Neural cell (in vitro differentiated cells): ENCODE measurements around the gene PARK7.

Experiments
- EP300 ChIP-seq: fragments of 450-650 bp; conservative IDR thresholded peaks from 2 replicates; pipeline ENCODE4 v1.6.1; 2014; ENCODE audit warnings: antibody characterized with exemption, mild to moderate bottlenecking, moderate library complexity; ENCODE audit not compliant: poor library complexity, severe bottlenecking
- EZH2 ChIP-seq: fragments of 200-600, 300-800 bp; shearing (Covaris generic), sonication (generic); IDR thresholded peaks from 2 replicates; pipeline ENCODE4 v1.6.1; 2014; ENCODE audit warnings: antibody characterized with exemption, low read length, borderline replicate concordance, mild to moderate bottlenecking; ENCODE audit not compliant: insufficient read depth, poor library complexity, severe bottlenecking
- MXI1 ChIP-seq: fragments of 450-650 bp; conservative IDR thresholded peaks from 2 replicates; pipeline ENCODE4 v1.6.1; 2014; ENCODE audit warnings: antibody characterized with exemption, mild to moderate bottlenecking; ENCODE audit not compliant: poor library complexity, severe bottlenecking
- POLR2AphosphoS5 ChIP-seq: IDR thresholded peaks from 2 replicates; pipeline ENCODE4 v1.6.1; 2012
- RAD21 ChIP-seq: fragments of 450-650 bp; conservative IDR thresholded peaks from 2 replicates; pipeline ENCODE4 v1.6.1; 2014; ENCODE audit warnings: antibody characterized with exemption, mild to moderate bottlenecking, moderate library complexity
- SMC3 ChIP-seq: fragments of 450-650 bp; conservative IDR thresholded peaks from 2 replicates; pipeline ENCODE4 v1.6.1; 2014; ENCODE audit warnings: antibody characterized with exemption, mild to moderate bottlenecking, moderate library complexity; ENCODE audit not compliant: poor library complexity
- TAF1 ChIP-seq: IDR thresholded peaks from 2 replicates; pipeline ENCODE4 v1.6.1; 2012; ENCODE audit warnings: low read depth
- TF ChIP-seq, protein P1 (sequence below): fragments of 450-650 bp; IDR thresholded peaks from 2 replicates; pipeline ENCODE4 v1.5.1; 2014; ENCODE audit warnings: antibody characterized with exemption, mild to moderate bottlenecking, moderate library complexity; ENCODE audit not compliant: poor library complexity, severe bottlenecking
- TF ChIP-seq, protein P2 (sequence below): IDR thresholded peaks from 2 replicates; pipeline ENCODE4 v1.6.1; 2012; ENCODE audit warnings: borderline replicate concordance

DNA sequence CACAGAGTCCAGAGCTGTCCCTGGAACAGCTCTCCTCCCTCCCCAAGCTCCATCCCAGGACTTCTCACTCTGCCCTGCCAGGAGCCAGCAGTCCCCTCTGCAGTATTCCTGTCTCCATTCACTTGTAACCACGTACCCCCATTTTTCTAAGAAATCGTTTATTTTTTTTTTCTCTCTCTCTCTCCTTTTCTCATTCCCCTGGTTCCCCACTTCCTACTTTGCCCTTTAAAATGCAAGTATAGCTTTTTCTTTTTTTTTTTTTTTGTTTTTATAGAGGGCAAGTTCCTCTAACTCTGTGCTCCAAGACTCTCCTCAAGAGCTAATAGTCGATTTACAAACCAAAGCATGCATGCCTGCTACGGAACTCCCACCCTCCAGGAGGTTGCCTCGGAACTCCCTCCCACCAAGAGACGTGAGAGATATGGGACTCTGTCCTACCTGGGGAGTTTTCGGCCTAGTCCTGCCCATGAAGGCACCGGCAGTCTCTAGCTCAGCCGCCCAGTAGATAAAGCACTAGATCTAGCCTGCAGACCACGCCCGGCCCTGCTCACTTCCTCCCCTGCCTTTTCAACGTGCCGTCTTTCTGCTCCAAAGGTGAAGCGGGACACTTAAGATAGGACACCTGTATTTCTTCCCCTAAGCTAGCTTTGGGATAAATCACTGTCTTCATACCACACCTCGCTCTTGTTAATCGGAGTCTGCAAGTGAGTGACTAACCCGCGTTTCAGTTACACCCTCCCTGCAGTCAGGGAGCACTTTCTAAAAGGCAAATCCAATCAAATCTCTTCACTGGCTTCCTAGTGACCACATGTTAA, 48.6 kb upstream of the PARK7 start:
- TF ChIP-seq RAD21, result no peak
- TF ChIP-seq, protein P1, sequence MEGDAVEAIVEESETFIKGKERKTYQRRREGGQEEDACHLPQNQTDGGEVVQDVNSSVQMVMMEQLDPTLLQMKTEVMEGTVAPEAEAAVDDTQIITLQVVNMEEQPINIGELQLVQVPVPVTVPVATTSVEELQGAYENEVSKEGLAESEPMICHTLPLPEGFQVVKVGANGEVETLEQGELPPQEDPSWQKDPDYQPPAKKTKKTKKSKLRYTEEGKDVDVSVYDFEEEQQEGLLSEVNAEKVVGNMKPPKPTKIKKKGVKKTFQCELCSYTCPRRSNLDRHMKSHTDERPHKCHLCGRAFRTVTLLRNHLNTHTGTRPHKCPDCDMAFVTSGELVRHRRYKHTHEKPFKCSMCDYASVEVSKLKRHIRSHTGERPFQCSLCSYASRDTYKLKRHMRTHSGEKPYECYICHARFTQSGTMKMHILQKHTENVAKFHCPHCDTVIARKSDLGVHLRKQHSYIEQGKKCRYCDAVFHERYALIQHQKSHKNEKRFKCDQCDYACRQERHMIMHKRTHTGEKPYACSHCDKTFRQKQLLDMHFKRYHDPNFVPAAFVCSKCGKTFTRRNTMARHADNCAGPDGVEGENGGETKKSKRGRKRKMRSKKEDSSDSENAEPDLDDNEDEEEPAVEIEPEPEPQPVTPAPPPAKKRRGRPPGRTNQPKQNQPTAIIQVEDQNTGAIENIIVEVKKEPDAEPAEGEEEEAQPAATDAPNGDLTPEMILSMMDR, result no peak
- TF ChIP-seq SMC3, result no peak
- no peak for TF ChIP-seq POLR2AphosphoS5
- no peak for TF ChIP-seq TAF1
- TF ChIP-seq EP300, result no peak
- TF ChIP-seq, protein P2, sequence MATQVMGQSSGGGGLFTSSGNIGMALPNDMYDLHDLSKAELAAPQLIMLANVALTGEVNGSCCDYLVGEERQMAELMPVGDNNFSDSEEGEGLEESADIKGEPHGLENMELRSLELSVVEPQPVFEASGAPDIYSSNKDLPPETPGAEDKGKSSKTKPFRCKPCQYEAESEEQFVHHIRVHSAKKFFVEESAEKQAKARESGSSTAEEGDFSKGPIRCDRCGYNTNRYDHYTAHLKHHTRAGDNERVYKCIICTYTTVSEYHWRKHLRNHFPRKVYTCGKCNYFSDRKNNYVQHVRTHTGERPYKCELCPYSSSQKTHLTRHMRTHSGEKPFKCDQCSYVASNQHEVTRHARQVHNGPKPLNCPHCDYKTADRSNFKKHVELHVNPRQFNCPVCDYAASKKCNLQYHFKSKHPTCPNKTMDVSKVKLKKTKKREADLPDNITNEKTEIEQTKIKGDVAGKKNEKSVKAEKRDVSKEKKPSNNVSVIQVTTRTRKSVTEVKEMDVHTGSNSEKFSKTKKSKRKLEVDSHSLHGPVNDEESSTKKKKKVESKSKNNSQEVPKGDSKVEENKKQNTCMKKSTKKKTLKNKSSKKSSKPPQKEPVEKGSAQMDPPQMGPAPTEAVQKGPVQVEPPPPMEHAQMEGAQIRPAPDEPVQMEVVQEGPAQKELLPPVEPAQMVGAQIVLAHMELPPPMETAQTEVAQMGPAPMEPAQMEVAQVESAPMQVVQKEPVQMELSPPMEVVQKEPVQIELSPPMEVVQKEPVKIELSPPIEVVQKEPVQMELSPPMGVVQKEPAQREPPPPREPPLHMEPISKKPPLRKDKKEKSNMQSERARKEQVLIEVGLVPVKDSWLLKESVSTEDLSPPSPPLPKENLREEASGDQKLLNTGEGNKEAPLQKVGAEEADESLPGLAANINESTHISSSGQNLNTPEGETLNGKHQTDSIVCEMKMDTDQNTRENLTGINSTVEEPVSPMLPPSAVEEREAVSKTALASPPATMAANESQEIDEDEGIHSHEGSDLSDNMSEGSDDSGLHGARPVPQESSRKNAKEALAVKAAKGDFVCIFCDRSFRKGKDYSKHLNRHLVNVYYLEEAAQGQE, result no peak
- TF ChIP-seq EZH2, result no peak
- no peak for TF ChIP-seq MXI1
